GM21381 (cell line): Measurements from ENCODE around the gene NRXN2.

Experiments
- ATAC-seq: cut with Tn5 transposase; IDR thresholded peaks from one replicate; pipeline ENCODE4 v1.9.1; 2021; ENCODE audit warnings: mild to moderate bottlenecking, moderate library complexity; ENCODE audit not compliant: unreplicated experiment

NRXN2 gene

GRCh38 chr11:64556721-64557250 lies 166.2 kb downstream of the NRXN2 start:
- ATAC-seq, result no peak
